GM23338 (cell line): ENCODE measurements around the gene SIGLEC7. TPM values are rescaled to one million over a fixed set of nuclear protein-coding genes. Genes with fewer than 3 reads are reported as not detected.
"Not testable (repeated sequence)": the region's sequence is repeated elsewhere in the genome, so short reads cannot be mapped to it uniquely, and the experiment has no call there.

Source experiments
- ATAC-seq: fragments of 200-7000 bp; cut with Tn5 transposase; 3 replicates; pipeline ENCODE4 v1.9.1; 2020
- DNase-seq: peaks from one replicate; pipeline ENCODE4 v3.0.0-alpha.2; 2015; ENCODE audit warnings: low spot score
- H2AFZ ChIP-seq: fragments of 200-600 bp; sonication (generic); 2 replicates; pipeline ENCODE4 v1.8.0; 2016; ENCODE audit warnings: antibody characterized with exemption, mild to moderate bottlenecking, moderate library complexity
- H3F3A ChIP-seq: fragments of 200-600 bp; sonication (generic); replicated peaks from 2 replicates; pipeline ENCODE4 v1.8.0; 2017; ENCODE audit warnings: antibody characterized with exemption, mixed run types, low read depth
- H3K27ac ChIP-seq: fragments of 200-600 bp; sonication (generic); 2 replicates; pipeline ENCODE4 v1.6.1; 2016; ENCODE audit warnings: low read depth
- H3K27me3 ChIP-seq: fragments of 200-600 bp; sonication (generic); 2 replicates; pipeline ENCODE4 v1.8.0; 2016; ENCODE audit warnings: mild to moderate bottlenecking, mixed run types, moderate library complexity; ENCODE audit not compliant: insufficient read depth
- H3K36me3 ChIP-seq: fragments of 200-600 bp; sonication (generic); 2 replicates; pipeline ENCODE4 v1.8.0; 2016; ENCODE audit warnings: mild to moderate bottlenecking; ENCODE audit not compliant: insufficient read depth
- H3K4me1 ChIP-seq: fragments of 200-600 bp; sonication (generic); 2 replicates; pipeline ENCODE4 v1.8.0; 2016; ENCODE audit warnings: mild to moderate bottlenecking, moderate library complexity; ENCODE audit not compliant: insufficient read depth
- H3K4me2 ChIP-seq: fragments of 200-600 bp; sonication (generic); 2 replicates; pipeline ENCODE4 v1.7.1; 2017; ENCODE audit warnings: mixed run types
- H3K4me3 ChIP-seq: fragments of 200-600 bp; sonication (generic); 2 replicates; pipeline ENCODE4 v1.6.1; 2016; ENCODE audit warnings: mixed run types
- H3K79me2 ChIP-seq: fragments of 200-600 bp; sonication (generic); replicated peaks from 2 replicates; pipeline ENCODE4 v1.8.0; 2017; ENCODE audit warnings: mild to moderate bottlenecking; ENCODE audit not compliant: insufficient read depth
- H3K9me2 ChIP-seq: fragments of 200-600 bp; sonication (generic); 2 replicates; pipeline ENCODE4 v1.8.0; 2017; ENCODE audit not compliant: insufficient read depth
- H4K20me1 ChIP-seq: fragments of 200-600 bp; sonication (generic); replicated peaks from 2 replicates; pipeline ENCODE4 v1.8.0; 2017; ENCODE audit warnings: mild to moderate bottlenecking; ENCODE audit not compliant: insufficient read depth
- H3K27ac Mint-ChIP-seq: 2 replicates; pipeline ENCODE4 v1.8.0; 2020; ENCODE audit warnings: inconsistent platforms, mild to moderate bottlenecking, moderate library complexity, mixed read lengths
- H3K27me3 Mint-ChIP-seq: 3 replicates; pipeline ENCODE4 v1.8.0; 2022; ENCODE audit warnings: low read depth, mild to moderate bottlenecking, moderate library complexity, mixed read lengths, inconsistent platforms; ENCODE audit not compliant: insufficient read depth, poor library complexity
- H3K36me3 Mint-ChIP-seq: 3 replicates; pipeline ENCODE4 v1.8.0; 2021; ENCODE audit warnings: low read depth, mild to moderate bottlenecking, inconsistent platforms, moderate library complexity, mixed read lengths
- H3K4me1 Mint-ChIP-seq: 3 replicates; pipeline ENCODE4 v1.8.0; 2020; ENCODE audit warnings: mild to moderate bottlenecking, inconsistent platforms, mixed read lengths
- H3K4me3 Mint-ChIP-seq: 3 replicates; pipeline ENCODE4 v1.8.0; 2021; ENCODE audit warnings: moderate library complexity, mild to moderate bottlenecking, inconsistent platforms, mixed read lengths
- H3K9me3 Mint-ChIP-seq: 3 replicates; pipeline ENCODE4 v1.8.0; 2020; ENCODE audit warnings: moderate library complexity, mild to moderate bottlenecking, inconsistent platforms, mixed read lengths
- CREB1 ChIP-seq: fragments of 250-450 bp; sonication (Bioruptor Pico); IDR thresholded peaks from 2 replicates; pipeline ENCODE4 v1.5.0; 2020; ENCODE audit warnings: low read depth, mild to moderate bottlenecking, moderate library complexity
- CTCF ChIP-seq, 2 experiments: fragments of 200-600 bp in 1 of 2; sonication (generic) in 1 of 2; conservative IDR thresholded peaks; 2 replicates each; pipeline versions ENCODE4 v1.5.1 to v1.6.1; 2016 to 2017; ENCODE audit warnings: antibody characterized with exemption in 2 of 2, low read depth in 2 of 2, mild to moderate bottlenecking in 2 of 2, moderate library complexity in 1 of 2
- EZH2phosphoT487 ChIP-seq: fragments of 200-600 bp; sonication (generic); IDR thresholded peaks from one replicate; pipeline ENCODE4 v1.8.1; 2018; ENCODE audit warnings: antibody characterized with exemption; ENCODE audit not compliant: unreplicated experiment
- JUNB ChIP-seq: IDR thresholded peaks from one replicate; pipeline ENCODE4 v1.6.1; 2016; ENCODE audit warnings: antibody characterized with exemption; ENCODE audit not compliant: unreplicated experiment
- REST ChIP-seq: IDR thresholded peaks from one replicate; pipeline ENCODE4 v1.6.1; 2018; ENCODE audit warnings: antibody characterized with exemption; ENCODE audit not compliant: unreplicated experiment
- STAT1 ChIP-seq: IDR thresholded peaks from one replicate; pipeline ENCODE4 v1.6.1; 2016; ENCODE audit warnings: antibody characterized with exemption; ENCODE audit not compliant: unreplicated experiment
- polyA plus RNA-seq: library from polyadenylated mRNA; unstranded; fragments of >200 nt; fragmentation: Nextera tagmentation; extraction: Ambion mirVana; gene quantifications from 2 replicates; pipeline ENCODE4 v1.2.1, GENCODE V29; 2016
- total RNA-seq: library from RNA; depleted of rRNA; stranded (reverse); fragments of >200 nt; shearing (Covaris generic); gene quantifications from 2 replicates; pipeline ENCODE4 v1.2.3, GENCODE V29; 2014

The SIGLEC7 gene
- total and polyA plus RNA-seq, 2 experiments from 2014 or later = not detected

GRCh38 chr19:51168564-51169282 is 26.6 kb downstream of the SIGLEC7 start (continued):
- TF ChIP-seq REST (no peak), STAT1 (no peak), JUNB (no peak), EZH2phosphoT487 (no peak), CREB1 (no peak)

- H3K36me3 Mint-ChIP-seq = peaks cover 11% of the 10 kb centered on the region; the same call in 2 of the 3 replicates
Measured at GRCh38 chr19:51169283-51169918, 27.3 kb downstream of the SIGLEC7 start.

More at GRCh38 chr19:51169283-51169918, 27.3 kb downstream of the SIGLEC7 start:
- H3K4me1 Mint-ChIP-seq, H3K27ac Mint-ChIP-seq, ATAC-seq, H3K27me3 Mint-ChIP-seq, H3K79me2 ChIP-seq, H4K20me1 ChIP-seq, H3K27me3 ChIP-seq, H3K36me3 ChIP-seq, H3K9me2 ChIP-seq, H3K27ac ChIP-seq, H3F3A ChIP-seq, H3K4me1 ChIP-seq, H3K4me3 ChIP-seq, H2AFZ ChIP-seq, H3K4me3 Mint-ChIP-seq, H3K4me2 ChIP-seq: not testable (repeated sequence)
- DNase-seq = peak; percentile 70
- peaks cover 25% of the 10 kb centered on the region for H3K9me3 Mint-ChIP-seq
- TF ChIP-seq CTCF (conservative IDR thresholded peaks at IDR 0.05; ENCODE audit: low read depth in 2 of 2) = peak; percentile 70 to 82
